LoVo (cell line): Measurements from ENCODE around the gene PERCC1.
"Not testable (repeated sequence)": the region's sequence is repeated elsewhere in the genome, so short reads cannot be mapped to it uniquely, and the experiment has no call there.

ENCODE experiments used
- DNase-seq: peaks from one replicate; pipeline ENCODE4 v3.0.0-alpha.2; 2016; ENCODE audit warnings: low spot score

PERCC1 gene

DNA sequence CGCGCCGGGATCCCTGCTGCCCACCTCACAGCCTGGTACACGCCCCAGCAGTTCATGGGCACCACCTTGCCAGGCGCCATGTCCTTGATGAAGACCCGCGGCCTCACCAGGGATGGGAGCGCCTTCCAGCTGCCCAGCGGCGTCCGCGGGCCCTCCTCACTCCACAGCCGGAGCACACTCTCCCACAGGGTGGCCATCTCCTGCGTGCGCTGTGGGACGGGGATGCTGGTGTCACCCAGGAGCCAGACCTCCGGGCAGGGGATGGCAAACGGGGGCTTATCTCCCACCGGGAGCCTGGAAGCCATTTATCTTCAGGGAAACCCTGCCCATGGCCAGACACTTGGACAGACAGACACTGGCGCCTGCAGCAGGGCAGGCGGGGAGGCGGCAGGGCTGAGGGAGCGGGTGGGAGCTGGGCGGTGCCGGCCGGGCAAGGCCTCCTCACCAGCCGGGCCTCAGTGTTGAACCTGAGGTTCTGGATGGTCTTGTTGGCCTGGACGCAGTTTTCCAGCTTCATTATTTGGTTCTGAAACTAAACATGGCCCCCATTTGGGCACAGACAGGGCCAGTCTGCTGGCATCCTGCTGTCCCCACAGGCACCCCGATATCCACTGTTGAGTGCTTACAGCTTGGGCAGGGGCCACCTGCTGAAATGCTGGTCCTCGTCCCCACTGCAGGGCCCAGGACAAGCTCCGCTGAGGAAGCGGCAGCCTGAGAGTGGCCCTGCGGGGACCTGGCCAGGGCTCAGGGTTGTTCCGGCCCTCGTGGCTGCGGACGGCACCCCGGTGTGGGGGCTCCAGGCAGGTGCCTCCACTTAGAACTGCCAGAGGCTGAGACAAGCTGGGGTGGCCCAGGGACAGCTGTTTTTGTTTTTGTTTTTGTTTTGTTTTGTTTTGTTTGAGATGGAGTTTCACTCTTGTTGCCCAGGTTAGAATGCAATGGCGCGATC is 4.0 kb downstream of the PERCC1 start:
- no peak for DNase-seq

DNA sequence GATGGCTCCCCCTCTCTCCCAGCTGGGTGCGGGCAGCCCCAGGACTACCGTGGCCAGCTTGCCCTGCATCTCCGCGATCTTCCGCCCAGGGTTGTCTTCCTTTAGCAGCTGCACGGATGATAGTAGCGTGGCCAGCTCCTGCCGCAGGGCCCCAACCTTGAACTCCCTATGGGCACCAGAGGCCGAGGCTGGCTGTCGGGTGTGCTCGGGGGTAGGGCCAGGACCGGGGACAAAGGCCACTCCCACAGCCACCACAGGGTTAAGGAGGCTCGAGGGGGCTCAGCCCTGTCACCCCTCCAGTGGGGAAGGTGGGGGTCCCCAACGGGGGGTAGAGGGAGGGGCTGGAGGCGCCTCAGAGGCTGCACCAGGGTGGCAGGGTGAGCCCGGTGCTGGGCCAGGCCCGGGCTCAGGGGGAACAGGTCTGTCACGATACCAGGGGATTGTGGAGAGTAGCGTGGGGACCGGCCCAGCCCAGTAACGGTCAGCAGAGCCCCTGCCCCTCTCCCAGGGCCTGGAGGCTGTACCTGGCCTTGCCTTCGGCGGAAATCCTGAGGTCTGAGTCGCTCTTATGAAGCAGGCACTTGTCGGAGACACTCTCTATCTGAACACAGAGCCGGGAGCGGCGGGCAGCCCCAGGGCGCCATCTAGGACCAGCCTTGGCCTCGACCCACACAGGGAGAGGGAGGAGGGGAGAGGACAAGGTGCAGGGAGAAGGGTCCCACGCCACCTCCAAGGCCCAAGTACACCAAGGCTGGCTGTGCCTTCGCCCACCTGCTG is 5.2 kb downstream of the PERCC1 start:
- no peak for DNase-seq

DNA sequence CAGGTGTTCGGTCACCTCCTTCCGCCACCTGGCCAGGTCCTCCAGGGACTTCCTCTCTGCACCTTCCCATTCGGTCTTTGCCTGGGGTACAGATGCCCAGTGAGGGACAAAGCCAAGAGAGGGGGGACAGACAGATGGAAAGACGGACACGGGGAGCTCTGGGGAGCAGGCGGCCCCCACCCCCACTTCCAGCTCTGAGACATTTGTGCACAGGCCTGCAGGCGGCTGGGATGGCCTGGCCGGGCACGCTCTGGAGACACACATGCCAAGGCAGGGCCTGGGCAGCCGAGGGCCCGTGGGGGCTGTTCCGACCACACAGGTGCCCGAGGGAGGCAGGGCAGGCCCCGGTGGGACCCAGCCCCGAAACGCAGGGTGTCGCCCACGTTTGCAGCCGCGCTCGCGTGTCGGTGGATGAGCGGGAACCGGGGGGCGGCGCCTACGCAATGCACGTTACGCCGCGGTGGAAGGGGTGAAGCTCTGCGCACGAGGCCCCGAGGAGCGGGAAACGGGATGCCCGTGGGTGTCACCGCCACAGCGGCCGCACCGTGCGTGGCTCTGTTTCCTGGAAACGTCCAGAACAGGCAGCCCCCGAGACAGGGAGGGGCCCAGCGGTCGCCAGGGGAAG is 6.0 kb downstream of the PERCC1 start:
- DNase-seq, result no peak

DNA sequence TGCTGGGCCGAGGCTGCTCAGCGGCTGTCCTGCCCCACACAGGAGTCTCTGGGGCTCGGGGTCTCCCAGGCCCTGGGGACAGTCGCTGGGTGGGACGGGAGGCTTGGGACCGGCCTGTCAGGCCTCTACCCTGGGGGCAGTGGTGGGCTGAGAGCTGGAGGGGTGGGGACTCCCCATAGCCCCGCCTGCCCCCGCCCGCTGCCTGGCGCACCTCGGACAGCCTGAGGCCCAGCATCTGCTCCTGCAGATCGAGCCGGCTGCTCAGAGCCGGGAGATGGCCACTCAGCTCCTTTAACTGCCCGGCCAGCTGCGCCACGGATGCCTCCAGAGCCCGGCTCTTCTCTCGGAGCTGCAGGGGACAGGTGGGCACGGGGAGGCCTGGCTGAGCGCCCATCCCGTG is 6.7 kb downstream of the PERCC1 start:
- no peak for DNase-seq

DNA sequence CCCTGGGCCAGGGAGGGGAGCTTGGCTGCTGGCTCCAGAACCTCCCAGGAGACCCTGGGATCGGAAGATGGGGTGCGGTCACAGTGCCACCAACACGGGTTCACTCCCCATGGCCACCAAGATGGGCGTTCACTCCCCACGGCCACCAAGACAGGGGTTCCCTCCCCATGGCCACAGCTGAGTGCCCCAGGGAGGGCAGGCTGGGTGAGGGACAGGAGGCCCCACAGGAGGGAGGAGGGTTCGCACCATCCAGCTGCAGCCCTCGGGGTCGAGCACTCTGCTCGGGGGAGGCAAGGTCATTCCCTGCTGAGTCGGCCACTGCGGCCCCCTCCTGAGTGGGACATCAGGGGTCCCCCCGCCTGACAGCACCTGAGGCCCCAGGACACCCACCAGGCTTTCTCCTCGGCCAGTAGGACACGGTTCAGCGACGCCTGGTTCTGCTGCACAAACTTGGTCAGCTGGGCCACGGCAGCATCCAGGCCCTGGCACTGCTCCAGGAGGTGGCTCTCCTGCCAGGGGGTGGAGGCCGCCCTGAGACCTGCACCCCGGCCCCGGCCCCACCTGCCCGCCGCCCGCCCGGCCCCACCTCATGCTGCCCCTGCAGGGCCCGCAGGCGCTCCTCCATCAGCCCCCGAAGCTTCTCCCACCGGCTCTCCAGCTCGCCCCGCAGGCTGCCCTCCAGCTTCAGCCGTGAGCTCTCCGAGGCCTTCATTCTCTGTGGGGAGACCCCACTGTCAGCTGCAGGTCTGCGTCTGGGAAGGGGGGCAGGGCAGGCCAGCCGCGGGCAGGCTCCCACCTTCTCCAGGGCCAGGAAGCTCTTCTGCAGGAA is 7.6 kb downstream of the PERCC1 start:
- DNase-seq, result no peak

DNA sequence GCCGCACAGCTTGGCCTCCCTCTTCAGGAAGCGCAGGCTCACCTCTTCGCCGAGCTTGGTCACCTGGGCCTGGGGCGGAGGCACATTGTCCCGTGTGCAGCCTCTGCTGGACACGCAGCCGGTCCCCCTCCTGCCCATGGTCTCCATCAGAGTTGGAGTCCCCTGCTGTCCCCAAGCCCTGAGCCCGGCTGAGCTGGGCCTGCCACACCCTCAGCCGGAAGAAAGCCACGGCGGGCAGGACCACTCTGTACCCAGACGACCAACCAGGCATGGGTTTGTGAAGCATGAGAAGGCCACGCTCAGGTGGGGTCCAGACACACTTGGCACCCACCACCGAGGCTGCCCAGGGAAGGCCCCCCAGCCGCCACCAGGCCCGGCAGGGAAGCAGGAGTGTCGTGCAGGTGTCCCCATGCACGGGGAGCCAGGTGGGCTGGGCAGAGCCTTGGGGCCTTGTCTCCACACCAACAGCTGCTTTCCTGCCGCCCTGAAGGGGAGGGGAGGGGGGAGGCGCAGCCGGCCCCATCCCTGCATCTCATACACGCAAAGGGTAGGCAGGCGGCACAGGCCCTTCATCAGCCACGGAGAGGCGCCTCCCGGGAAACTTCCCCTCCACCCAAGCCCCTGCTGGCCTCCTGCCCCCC is 8.3 kb downstream of the PERCC1 start:
- DNase-seq, result no peak

DNA sequence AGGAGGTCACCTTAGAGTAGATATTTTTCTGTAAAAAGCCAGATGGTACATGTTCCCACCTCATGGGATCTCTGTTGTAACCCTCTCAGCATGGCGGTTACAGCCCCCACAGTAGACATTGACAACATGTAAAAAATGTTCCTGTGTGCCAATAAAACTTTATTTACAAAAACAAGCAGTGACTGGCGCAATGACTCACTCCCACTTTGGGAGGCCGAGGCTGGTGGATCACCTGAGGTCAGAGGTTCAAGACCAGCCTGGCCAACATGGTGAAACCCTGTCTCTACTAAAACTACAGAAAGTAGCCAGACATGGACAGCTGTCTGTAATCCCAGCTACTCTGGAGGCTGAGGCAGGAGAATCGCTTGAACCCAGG is 8.8 kb downstream of the PERCC1 start:
- not testable (repeated sequence) for DNase-seq

DNA sequence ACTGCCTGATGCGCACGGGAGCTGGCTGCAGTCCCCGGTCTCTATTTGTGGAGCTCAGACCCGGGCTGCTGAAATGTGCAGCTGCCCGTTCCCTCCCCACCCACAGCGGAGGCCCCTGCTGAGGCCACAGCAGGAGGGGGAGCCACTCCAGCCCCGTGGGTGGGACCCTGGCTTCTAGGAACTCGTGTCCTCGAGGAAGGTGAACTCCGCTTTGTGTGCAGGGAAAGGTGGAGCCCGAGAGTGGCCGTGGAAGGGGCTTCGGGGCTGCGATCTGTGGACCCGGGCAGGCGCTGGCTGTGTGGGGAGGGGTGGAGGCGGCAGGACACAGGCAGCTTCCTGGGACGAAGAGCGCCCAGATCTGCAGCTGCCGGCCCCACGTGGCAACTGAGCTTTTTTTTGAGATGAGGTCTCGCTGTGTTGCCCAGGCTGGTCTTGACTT is 10.5 kb downstream of the PERCC1 start:
- DNase-seq, result no peak

DNA sequence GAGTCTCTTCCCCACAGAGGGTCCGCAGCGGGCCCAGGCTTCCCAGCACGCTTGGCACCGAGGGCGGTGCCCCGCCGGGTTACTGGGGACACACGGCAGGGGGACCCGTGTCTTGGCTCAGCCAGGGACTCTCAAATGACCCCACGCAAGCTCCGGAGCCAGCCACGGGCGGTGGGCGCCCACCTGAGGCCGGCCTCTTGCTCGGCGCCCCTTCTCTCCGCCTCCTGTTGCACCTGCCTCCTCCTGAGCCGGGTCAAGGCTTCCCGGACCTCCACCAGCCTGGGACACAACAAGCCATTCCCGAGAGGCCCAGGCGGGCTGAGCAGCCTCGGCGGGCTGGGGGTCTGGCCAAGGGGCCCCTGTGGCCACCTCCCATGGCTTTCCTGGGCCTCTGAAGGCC is 11.8 kb downstream of the PERCC1 start:
- DNase-seq, result no peak

DNA sequence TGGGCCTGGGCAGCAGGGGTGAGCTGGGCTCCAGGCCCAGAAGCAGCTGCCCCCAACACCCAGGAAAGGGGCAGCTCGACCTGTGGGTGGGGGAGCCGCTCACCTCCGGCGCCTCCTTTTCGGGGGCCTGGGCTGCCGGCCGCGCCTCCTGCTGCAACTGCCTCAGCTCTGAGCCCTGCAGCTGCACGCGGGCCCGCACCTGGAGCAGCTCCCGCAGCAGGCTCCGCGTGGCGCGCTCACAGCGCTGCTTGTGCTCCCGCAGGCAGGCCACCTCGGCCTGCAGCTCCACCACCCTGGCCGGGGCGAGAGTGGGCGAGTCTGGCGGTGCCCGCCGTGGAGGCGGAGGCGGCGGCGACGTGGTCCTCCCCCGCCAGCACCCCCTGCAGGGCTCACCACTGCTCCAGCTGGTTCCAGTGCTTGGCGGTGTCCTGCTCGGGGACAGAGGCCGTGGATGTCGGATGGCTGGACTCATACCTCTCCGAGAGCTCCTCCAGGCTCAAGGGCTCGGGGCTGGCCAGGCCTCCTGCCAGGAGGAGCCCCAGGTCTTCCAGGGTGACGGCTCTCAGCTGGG is 12.6 kb downstream of the PERCC1 start:
- no peak for DNase-seq

DNA sequence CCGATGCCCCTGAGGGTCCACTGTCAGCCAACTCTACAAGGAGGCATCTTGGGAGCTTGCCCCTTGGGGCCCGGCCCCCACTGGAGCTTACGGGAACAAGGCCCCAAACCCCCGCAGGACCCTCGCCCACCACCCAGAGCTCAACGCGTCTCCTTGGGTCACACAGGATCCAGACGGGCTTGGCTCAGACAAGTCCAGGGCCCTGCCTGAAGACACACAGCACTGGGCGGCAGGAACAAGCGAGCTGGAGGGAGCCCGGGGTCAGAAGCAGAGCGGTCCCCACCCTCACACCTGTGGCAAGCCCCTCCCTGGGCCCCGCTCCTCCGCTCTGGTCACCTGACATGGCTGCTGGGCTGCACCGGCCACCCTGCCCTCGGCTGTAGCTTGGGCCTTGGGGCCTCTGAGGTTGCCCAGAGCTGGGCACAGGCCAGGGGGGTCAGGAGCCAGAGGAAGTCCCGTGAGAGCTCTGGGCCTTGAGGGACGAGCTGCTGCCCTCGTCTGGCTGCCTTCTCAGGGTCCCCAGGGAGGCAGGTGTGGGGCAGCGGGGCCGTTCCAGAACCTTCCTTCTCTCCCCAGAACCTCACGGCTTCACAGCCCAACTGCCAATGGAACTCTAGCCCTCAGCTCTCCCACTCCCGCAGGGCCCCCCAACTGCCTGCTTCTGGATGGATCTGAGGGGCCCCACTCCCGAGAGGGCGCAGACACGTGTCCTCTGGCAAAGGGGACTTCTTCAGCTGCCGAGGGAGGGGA is 13.3 kb downstream of the PERCC1 start, which contains the start of gene CCDC154:
Gene CCDC154, minus strand, starts transcription at position 577 of the 750 bp plus-strand sequence. Its CDS starts 234 bp downstream, at position 343.
- DNase-seq, result no peak

DNA sequence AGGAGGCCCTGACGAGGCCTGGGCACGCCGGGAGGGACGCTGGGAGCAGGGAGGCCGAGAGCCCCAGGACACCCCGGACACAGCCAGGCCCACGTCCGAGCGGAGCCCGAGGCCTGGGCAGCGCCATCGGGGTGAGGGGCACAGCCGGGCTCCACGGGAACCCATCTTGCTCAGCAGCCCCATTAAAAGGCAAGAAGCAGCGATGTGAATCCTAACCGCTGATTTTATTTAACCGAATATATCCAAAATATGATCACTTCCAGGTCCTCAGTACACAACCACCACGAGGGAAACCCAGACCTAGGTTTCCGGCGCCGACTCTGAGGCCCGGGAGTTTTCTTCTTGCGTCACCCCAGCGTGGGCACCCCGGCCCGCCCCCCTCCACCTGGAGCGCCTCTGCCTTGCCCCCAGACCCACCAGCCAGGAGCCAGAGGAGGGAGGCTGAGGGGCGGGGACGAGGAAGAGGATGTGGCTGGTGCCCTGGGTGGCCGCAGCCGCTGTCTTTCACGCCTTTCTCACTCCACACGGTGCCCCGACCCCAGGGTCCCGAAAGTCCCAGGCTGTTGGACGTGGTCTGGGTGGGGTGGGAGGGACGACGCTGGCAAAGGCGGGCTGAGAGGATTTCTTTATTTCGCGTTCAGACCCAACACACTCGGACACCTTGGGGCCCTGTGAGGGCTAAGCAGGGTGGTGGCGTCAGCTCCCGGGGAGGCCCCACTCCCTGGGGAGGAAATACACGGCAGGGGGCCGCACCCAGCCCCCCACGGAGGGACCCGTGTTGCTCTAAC is 14.0 kb downstream of the PERCC1 start:
- no peak for DNase-seq

DNA sequence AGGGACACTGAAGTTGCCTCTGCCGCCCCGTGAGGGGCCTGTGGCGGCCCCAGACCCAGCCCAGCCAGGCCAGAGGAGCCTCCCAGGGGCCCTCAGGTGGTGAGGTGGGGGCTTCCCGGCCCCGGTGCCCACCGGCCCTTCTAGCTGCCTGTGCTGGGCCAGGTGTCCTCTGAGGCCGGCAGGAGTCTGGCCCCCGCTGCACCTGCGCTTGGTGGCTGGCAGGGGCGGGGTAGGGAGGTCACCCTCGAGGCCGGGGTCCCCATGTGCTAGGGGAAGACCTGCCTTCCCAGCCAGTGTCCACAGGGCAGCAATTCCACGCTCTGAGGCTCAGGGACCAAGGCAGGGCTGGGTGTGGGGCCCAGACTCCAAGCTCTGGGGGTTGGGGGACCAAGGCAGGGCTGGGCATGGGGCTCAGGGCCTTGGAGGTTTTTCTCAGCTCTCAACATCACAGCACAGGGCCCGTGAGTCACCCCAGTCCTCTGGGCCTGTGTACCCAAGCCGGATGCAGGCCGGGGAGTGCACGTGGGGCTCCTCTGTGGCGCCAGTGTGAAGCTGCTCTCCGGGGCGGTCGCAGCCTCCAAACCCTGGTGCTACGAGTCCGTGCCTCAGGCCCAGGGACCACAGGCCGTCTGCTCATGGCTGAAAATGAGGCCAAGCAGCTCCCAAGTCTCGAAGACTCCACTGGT is 14.8 kb downstream of the PERCC1 start:
- no peak for DNase-seq

DNA sequence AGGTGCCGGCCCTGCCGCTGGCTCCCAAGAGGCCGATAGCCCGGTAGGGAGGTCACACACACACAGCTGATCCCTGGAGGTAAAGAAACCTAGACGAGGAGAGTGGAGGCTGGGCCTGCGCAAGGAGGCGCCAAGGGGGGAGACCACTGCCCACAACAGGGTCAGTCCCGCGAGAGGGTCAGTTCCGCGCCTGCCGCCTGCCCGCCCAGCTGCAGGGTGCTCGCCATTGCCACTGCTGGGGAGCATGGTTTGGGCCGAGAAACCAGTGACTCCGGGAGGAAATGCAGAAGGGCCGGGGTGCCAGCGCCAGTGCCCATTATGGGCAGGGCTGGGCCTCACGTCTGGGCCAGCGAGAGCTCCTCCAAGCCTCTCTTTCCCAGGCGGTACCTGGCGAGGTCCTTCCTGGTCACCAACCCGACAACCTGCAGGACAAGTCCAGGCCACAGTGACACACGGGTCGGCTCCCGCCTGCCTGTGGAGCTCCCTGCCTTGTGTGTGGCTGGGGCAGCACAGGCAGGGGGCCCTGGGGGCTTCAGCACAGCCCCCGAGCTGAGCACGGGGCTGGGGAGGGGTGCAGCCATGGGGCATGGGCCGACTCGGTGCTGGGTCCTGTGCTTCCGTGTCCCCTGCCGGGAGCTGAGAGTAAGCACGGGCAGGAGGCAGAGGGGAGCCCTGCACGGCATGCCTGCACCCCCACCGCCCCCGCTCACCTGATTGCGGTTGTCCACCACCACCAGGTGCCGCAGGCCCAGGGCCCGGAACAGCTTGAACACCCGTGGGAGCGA is 15.6 kb downstream of the PERCC1 start:
- DNase-seq, result no peak

DNA sequence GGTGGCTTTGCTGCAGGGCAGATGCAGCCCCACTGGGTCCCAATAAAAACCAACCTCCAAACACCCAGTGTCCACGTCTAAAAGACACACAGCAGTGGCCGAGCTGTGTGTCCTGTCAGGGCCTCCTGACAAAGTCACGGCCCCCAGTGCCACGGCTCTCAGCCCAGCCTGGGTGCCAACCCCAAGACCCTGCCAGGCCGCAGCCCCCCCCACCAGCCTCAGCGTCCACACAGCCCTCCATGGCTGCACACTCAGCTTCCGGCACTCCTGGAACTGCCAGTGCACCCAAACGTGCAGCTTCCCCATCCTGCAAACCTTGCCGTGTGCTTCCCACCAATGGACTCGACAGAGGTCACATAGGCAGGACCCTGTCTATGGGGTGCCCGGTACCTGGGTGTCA is 17.1 kb downstream of the PERCC1 start:
- no peak for DNase-seq

DNA sequence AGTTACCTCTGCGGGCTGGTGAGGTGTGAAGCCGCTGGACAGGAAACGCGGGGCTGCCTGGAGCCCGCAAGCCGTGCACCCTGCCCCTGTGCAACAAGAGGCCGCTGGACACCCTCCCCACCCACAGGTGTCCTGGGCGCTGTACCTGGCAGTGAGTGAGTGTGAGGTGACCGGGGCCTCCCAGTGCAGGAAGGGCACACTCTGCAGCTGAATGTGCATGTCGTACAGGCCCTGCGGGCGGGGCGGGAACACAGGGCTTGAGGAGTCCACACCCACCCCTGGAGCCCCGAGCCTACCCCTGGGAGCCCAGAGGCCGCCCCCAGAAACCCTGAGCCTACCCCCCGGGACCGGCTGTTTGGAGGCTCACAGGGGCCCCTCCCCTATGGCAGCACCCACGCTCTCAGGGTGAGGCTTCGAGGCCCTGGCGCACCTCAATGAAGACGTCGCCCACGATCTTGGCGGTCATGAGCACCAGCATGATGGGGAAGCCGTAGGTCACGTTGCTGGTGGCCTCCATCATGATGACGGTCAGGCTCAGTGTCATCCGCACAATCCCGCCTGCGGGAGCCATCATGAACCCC is 17.7 kb downstream of the PERCC1 start:
- no peak for DNase-seq

DNA sequence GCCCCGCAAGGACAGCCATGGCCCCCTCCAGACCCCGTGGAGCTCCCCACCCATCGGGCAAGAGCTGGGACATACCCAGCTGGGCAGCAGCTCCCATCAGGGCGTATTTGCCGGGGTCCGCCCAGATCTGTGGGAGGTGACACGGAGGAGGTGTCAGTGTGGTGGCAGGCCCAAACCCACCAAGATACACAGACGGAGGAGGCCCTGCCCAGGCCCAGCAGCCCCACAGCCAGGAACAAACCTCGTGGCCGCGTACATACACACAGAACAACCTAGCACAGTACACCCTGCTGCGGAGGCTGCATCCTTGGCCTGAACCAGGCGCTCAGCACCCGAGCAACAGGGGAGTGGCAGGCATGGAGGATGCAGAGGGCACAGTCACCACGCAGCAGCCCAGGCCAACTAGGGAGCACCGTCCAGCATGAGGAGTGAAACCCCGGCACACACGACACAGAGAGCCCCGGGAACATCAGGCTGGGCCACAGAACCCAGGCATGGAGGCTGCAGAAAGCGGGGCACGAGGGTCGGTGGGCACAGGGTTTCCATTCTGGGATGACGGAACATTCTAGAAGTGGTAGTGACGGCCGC is 18.4 kb downstream of the PERCC1 start:
- no peak for DNase-seq
